H1 (cell line): ENCODE measurements around the gene CAMK2N2. TPM values are rescaled to one million over a fixed set of nuclear protein-coding genes. Genes with fewer than 3 reads are reported as not detected.

Experiments
- BACH1 ChIP-seq: IDR thresholded peaks from 2 replicates; pipeline ENCODE4 v1.6.1; 2012; ENCODE audit warnings: low read length, improper control_type of control experiment
- GABPA ChIP-seq: IDR thresholded peaks from 2 replicates; pipeline ENCODE4 v1.6.1; 2011; ENCODE audit warnings: mild to moderate bottlenecking, low read length, moderate library complexity, borderline replicate concordance; ENCODE audit not compliant: insufficient read depth
- SP2 ChIP-seq: IDR thresholded peaks from 2 replicates; pipeline ENCODE4 v1.6.1; 2012; ENCODE audit warnings: mild to moderate bottlenecking, low read length, inconsistent platforms
- TAF1 ChIP-seq: IDR thresholded peaks from 2 replicates; pipeline ENCODE4 v1.6.1; 2011; ENCODE audit warnings: mild to moderate bottlenecking, low read depth, low read length
- YY1 ChIP-seq: IDR thresholded peaks from 2 replicates; pipeline ENCODE4 v1.6.1; 2011; ENCODE audit warnings: low read depth, mild to moderate bottlenecking, low read length
- polyA plus RNA-seq, 7 experiments: library from polyadenylated mRNA; depleted of rRNA in 3 of 7; stranded (reverse) in 5 of 7; unstranded in 2 of 7; fragments of >200 nt in 5 of 7; fragments of 200-250 nt in 2 of 7; gene quantifications; 1 replicate in 5 of 7; 2 replicates in 1 of 7; 4 replicates in 1 of 7; pipeline versions ENCODE4 v1.2.1 to v1.2.3, GENCODE V29; 2011 to 2013; ENCODE audit warnings: missing spikeins in 2 of 7, mixed read lengths in 2 of 7
- total RNA-seq: library from RNA; stranded (reverse); fragmentation: NEBNext Ultra II Directional; extraction: Animal tissue kit (Norgen Biotek cat#: 25700); gene quantifications from 2 replicates; pipeline ENCODE4 v1.2.1, GENCODE V29; 2021

Gene CAMK2N2
- total and polyA plus RNA-seq, 2 of the 8 experiments (the other 6 are each of a cell fraction or from before 2014, with no cell fraction given), result 4.0 to 17.7 TPM

- TF ChIP-seq GABPA, result no peak
- TF ChIP-seq BACH1, result no peak
- no peak for TF ChIP-seq YY1
- TF ChIP-seq SP2, result no peak
- TF ChIP-seq TAF1, result no peak
Measured at GRCh38 chr3:184295771-184296170, 34.4 kb upstream of the CAMK2N2 start (continued).
